Measurements from ENCODE around the gene C2CD2.

Gene C2CD2

GRCh38 chr21:41836166-41837015, 117.4 kb downstream of the C2CD2 start:
- no peak for DNase-seq

GRCh38 chr21:41835711-41836154, 118.1 kb downstream of the C2CD2 start:
- DNase-seq: no peak
